IPS-15b (cell line): ENCODE results near the gene GPR142.

Experiments used
- H3K27me3 ChIP-seq: one replicate; pipeline ENCODE4 v1.6.1; 2013; ENCODE audit warnings: low read length; ENCODE audit not compliant: control insufficient read depth, insufficient read depth
- H3K36me3 ChIP-seq: one replicate; pipeline ENCODE4 v1.6.1; 2013; ENCODE audit warnings: low read length; ENCODE audit not compliant: control insufficient read depth, insufficient read depth
- H3K4me1 ChIP-seq: one replicate; pipeline ENCODE4 v1.6.1; 2013; ENCODE audit warnings: mild to moderate bottlenecking, low read length; ENCODE audit not compliant: control insufficient read depth, insufficient read depth
- H3K4me3 ChIP-seq: one replicate; pipeline ENCODE4 v1.5.1; 2013; ENCODE audit warnings: low read depth, low read length
- H3K9ac ChIP-seq: one replicate; pipeline ENCODE4 v1.6.1; 2013; ENCODE audit warnings: low read depth, mild to moderate bottlenecking, low read length
- H3K9me3 ChIP-seq: one replicate; pipeline ENCODE4 v1.6.1; 2013; ENCODE audit warnings: mild to moderate bottlenecking, low read length; ENCODE audit not compliant: control insufficient read depth, insufficient read depth

The GPR142 gene

DNA sequence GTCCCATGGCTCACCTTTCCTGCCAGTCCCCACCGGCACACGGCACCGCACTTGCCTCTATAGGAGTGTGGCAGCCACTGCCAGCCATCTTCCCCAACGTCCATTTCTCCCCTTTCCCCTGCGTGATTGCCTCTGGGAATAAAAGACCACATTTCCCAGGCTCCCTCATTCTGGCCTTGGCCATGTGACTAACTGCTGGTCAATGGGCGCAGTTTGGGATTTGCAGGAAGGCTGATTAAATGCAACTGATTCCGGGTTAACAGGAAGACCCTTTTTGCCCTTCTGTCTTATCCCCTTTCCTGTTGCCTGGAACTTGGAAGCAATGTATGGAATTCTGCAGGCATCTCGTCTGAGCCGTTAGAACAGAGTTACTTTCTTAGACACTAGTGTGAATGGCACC lies 8.6 kb upstream of the GPR142 start:
- Histone ChIP-seq H3K9ac (no peak overlapping the region), H3K4me3 (no peak overlapping the region), H3K27me3 (peaks cover 41% of the 10 kb centered on the region), H3K4me1 (no peaks in the 10 kb centered on the region), H3K9me3 (no peaks in the 10 kb centered on the region), H3K36me3 (no peaks in the 10 kb centered on the region)

DNA sequence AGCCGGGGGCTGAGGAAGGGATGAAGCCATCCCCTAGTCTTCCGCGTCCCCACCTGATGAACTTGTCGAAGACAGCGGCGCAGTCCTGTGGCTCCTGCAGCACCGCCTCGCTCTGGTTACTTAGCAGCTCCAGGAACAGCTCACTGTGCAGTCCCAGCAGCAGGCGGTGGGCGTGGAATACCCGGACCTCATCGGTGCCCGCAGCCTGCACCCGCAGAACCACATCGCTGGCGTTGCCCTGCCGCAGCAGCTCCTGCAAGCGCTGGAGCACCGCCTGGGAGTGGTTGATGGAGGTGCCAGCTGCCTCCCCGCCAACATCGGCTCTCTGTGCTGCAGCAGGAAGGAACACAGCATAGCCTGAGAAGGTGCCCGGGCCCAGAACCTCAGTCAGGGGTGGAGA lies 7.4 kb upstream of the GPR142 start:
- Histone ChIP-seq H3K36me3 (no peaks in the 10 kb centered on the region), H3K27me3 (peaks cover 32% of the 10 kb centered on the region), H3K4me1 (no peaks in the 10 kb centered on the region), H3K9ac (no peak overlapping the region), H3K9me3 (no peaks in the 10 kb centered on the region), H3K4me3 (no peak overlapping the region)

DNA sequence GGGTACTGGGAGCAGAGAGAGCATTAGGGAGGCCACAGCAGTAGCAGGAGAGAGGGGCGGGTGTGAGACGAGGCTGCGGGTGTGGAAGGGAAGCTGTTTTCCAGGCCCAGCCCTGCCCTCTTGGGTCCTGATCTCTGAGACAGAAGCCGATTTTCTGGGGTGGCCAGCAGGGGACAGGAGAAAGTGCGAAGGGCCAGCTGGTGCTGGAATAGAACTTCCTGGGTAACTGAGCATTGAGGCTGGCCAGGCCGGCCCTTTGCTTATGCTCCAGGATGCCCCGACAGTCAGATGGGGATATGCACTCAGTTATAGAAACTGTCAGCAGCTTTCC lies 6.4 kb upstream of the GPR142 start:
- Histone ChIP-seq H3K4me3 (no peak overlapping the region), H3K4me1 (no peaks in the 10 kb centered on the region), H3K9ac (no peak overlapping the region), H3K27me3 (peaks cover 23% of the 10 kb centered on the region), H3K9me3 (no peaks in the 10 kb centered on the region), H3K36me3 (no peaks in the 10 kb centered on the region)

DNA sequence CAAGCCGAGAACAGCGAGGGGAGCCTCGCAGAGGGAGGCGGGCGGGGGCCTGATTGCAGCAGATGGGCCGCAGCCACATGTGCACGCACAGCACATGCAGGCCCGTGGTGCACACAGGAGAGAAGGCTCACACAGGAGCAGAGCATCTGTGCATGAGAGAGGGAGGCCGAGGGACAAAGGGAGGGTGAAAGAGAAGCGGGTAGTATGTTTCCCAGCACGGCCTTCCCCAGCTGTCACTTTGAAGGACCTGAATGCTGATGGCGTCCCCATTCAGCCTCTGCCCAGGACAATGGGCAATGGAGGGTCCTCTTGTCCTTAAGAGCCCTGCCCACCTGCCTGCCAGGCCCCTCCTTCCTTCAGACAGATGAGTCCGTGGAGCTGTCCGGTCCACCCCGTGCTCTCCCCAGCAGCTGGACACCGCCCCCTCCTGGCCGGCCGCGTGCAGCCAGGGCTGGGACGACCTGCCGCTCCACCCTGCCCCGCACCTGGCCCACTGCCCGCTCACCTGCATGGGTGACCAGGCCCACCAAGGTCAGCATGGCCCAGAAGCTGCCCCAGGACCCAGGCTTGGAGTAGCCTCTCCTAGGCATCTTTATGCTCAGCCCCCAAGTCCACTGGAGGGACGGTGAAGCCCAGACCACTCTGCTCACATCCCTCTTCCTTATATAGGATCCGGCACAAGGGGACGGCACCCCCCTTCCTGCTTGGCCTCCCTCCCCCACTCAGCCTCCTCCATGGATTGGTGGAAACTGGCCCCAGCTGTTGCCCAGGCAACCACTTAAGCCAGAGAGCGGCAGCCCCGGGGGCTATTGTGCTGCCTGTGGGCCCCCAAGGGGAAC lies 5.9 kb upstream of the GPR142 start, which contains the start of gene BTBD17:
Gene BTBD17, minus strand, starts transcription at position 639 of the 839 bp plus-strand sequence. Its CDS starts 49 bp downstream, at position 590.
- Histone ChIP-seq H3K27me3 (peaks cover 17% of the 10 kb centered on the region), H3K9ac (no peak within 1 kb of the TSS), H3K36me3 (no peaks in the 10 kb centered on the region), H3K4me1 (no peaks in the 10 kb centered on the region), H3K4me3 (peak within 1 kb of the TSS; percentile 43), H3K9me3 (no peaks in the 10 kb centered on the region)

DNA sequence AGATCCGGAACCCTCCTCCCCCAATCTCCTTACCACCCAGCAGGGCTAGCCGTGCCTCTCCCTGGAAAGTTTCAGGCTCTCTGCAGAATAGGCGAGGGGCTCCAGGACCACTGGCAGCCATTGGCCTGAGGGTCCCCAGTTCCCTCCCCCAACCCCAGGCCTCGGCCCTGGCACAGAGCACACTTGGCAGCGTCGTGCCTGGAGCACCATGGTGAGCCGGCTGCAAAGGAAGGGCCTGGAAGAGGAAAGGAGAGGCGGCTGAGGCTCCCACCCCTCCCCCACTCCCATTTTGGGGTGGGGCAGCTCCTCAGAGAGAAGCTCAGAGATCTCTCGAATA lies 5.3 kb upstream of the GPR142 start:
- no peaks in the 10 kb centered on the region for H3K4me1 ChIP-seq
- H3K9ac ChIP-seq = no peak overlapping the region
- no peaks in the 10 kb centered on the region for H3K36me3 ChIP-seq
- peaks cover 15% of the 10 kb centered on the region for H3K27me3 ChIP-seq
- H3K4me3 ChIP-seq = no peak overlapping the region
- no peaks in the 10 kb centered on the region for H3K9me3 ChIP-seq

DNA sequence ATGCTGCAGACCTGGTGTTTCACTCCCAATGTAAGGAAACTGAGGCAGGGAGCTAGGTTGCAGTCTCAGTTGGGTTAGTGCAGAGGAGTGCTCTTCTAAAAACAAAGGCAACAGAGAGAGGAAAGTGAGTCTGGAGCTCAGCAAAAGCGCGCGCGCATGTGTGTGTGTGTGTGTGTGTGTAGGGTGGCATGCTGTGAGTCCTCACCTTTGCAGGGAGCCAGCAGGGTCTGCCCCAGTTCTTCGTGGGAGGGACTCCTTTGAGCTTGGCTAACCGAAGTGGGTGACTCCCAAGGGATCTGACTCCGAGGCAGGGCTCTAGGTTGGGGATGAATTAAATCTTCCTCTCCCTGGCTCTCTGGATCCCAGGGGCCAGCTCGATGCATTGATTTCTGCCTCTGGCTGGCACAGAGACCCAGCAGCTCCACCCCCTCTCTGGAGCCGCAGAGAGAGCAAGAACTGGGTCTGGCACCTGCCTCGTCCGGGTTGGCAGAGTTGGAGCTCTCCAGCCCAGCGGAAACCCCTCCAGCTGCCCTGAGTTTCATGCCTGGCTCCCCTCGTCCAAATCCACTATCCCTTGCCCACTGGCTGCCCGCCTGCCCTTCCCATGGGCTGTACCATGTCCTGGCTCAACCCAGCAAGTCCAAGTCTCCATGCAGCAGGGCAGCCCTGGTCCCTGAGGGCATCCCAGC lies 4.4 kb upstream of the GPR142 start:
- no peaks in the 10 kb centered on the region for H3K4me1 ChIP-seq
- no peak overlapping the region for H3K4me3 ChIP-seq
- H3K27me3 ChIP-seq = peaks cover 7% of the 10 kb centered on the region
- no peaks in the 10 kb centered on the region for H3K9me3 ChIP-seq
- H3K36me3 ChIP-seq = no peaks in the 10 kb centered on the region
- H3K9ac ChIP-seq = no peak overlapping the region

DNA sequence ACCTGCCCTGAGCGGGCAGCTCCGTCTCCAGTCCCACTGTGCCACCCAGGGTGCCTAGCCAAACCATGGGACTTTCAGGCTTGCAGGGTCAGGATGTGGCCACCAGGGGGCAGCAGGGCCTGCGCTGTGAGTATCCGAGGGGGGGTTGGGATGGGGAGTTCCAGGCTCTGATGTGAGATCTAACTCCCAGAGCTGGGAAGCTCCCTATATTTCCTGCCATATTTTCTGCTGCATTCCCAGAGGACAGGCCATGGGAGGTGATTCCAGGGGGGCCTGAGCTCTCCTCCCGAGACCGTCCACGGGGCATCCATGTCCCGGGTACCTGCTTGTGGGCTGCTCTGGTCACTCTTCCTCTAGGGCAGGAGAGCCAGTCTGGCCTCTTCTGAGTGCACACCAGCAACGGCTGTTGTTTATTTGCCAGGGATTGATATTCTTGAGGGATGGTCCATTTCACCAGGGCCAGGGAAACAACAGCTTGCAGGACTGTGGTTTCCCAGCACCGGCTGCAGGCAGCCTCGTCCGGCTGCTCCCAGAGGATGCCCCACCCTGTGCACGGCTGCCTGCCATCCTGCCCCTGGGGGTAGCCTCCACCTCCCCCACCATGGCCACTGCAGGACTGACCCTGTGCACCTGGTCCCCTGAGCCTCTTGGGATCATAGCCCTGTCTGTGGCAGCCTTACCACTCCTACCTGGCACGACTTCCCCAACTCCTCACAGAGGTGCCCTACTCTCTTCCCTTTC lies 1.2 kb downstream of the GPR142 start:
- H3K4me3 ChIP-seq = no peak overlapping the region
- H3K4me1 ChIP-seq = peaks cover 3% of the 10 kb centered on the region
- H3K9me3 ChIP-seq = no peaks in the 10 kb centered on the region
- no peaks in the 10 kb centered on the region for H3K36me3 ChIP-seq
- no peaks in the 10 kb centered on the region for H3K27me3 ChIP-seq
- H3K9ac ChIP-seq = no peak overlapping the region

DNA sequence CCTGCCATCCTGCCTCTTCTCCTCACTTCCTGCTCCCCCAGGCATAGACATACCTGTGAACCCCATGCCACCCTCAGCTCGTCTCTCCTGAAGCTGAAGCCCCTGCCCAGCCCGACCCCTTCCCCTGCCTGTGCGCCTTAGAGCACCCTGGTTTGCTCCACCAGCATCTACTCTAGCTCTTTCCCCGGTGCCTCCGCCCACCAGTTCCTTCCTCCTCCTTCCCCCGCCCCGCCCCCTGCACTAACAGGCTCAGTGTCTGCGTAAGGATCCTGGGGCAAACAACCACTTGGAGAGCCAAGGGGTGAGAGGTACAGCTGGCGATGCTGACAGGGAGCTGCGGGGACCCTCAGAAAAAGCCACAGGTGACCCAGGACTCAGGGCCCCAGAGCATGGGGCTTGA lies 1.9 kb downstream of the GPR142 start:
- no peaks in the 10 kb centered on the region for H3K9me3 ChIP-seq
- H3K9ac ChIP-seq = no peak overlapping the region
- no peaks in the 10 kb centered on the region for H3K36me3 ChIP-seq
- H3K4me3 ChIP-seq = no peak overlapping the region
- H3K27me3 ChIP-seq = no peaks in the 10 kb centered on the region
- peaks cover 3% of the 10 kb centered on the region for H3K4me1 ChIP-seq

DNA sequence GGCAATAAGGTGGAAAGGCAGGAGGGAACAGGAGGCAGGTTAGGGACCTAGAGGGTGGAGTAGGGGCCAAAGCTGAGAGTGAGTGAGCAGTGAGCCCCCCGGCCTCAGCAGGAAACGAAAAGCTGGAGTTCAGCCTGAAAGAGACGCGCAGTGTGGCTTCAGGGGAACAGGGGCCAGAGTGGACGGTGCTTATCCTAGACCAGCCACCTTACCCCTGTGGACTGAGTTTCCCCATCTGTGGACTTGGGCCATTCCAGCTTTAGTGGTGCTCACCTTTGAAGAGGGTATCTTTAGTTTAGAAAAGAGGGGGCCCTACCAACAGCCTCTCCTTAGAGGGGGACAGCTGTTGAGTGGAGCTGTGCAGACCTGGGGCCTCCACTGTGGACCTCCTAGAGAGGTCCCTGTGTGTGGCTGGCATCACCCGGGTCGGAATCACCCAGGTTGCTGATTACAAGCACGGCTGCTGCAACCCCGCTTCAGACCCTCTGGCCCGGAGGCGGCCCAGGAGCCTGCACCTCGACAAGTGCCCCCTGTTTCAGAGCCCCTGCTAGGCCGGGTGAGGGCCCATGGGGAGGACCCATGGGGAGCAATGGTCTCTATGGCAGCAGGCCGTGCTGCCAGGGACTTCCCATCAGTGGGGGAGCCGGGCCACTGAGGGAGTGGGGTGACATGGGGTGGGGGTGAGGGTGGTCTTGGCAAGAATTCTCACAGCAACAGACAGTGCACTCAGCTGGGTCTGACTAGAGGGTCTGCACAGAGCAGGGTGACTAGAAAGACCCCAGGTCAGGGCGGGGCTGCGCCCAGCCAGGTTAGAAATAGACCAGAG lies 2.6 kb downstream of the GPR142 start:
- Histone ChIP-seq H3K4me1 (peaks cover 3% of the 10 kb centered on the region), H3K27me3 (no peaks in the 10 kb centered on the region), H3K36me3 (no peaks in the 10 kb centered on the region), H3K9me3 (no peaks in the 10 kb centered on the region), H3K4me3 (no peak overlapping the region), H3K9ac (no peak overlapping the region)

DNA sequence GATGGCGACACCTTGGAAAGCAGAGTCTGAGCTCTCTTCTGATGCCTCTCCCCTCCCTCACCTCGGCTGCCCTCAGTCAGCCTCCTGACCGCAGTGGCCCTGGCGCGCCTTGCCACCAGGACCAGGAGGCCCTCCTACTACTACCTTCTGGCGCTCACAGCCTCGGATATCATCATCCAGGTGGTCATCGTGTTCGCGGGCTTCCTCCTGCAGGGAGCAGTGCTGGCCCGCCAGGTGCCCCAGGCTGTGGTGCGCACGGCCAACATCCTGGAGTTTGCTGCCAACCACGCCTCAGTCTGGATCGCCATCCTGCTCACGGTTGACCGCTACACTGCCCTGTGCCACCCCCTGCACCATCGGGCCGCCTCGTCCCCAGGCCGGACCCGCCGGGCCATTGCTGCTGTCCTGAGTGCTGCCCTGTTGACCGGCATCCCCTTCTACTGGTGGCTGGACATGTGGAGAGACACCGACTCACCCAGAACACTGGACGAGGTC lies 4.4 kb downstream of the GPR142 start:
- Histone ChIP-seq H3K9me3 (no peaks in the 10 kb centered on the region), H3K36me3 (no peaks in the 10 kb centered on the region), H3K27me3 (no peaks in the 10 kb centered on the region), H3K4me3 (no peak overlapping the region), H3K9ac (no peak overlapping the region), H3K4me1 (peaks cover 3% of the 10 kb centered on the region)

DNA sequence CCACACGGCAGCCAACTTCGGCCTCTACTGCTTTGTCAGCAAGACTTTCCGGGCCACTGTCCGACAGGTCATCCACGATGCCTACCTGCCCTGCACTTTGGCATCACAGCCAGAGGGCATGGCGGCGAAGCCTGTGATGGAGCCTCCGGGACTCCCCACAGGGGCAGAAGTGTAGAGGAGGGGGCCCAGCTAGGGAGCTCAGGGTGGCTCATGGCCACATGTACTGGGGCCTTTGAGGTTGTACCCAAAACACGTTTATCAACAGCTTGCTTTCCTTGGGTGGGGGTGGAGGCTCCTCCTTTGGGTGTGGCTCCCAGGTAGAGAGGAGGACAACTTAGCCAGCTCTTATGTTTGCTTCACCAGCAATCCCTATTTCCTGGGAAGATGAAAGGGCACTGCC lies 5.1 kb downstream of the GPR142 start:
- Histone ChIP-seq H3K9ac (no peak overlapping the region), H3K9me3 (no peaks in the 10 kb centered on the region), H3K4me1 (peaks cover 3% of the 10 kb centered on the region), H3K4me3 (no peak overlapping the region), H3K36me3 (no peaks in the 10 kb centered on the region), H3K27me3 (no peaks in the 10 kb centered on the region)
